Large intestine (tissue), 3 donors: Measurements from ENCODE around the gene MYO18B. TPM values are rescaled to one million over a fixed set of nuclear protein-coding genes. Genes with fewer than 3 reads are reported as not detected.

Experiments
- DNase-seq, 2 donors: peaks; one replicate each; pipeline versions ENCODE4 v3.0.0 to v3.0.0-alpha.2; 2013
- H3K27ac ChIP-seq: one replicate; pipeline ENCODE4 v1.5.1; 2013; ENCODE audit warnings: low read length
- H3K27me3 ChIP-seq: 2 replicates; pipeline ENCODE4 v1.6.1; 2013; ENCODE audit warnings: low read length; ENCODE audit not compliant: control insufficient read depth, insufficient read depth
- H3K36me3 ChIP-seq: 2 replicates; pipeline ENCODE4 v1.6.1; 2013; ENCODE audit warnings: low read length; ENCODE audit not compliant: control insufficient read depth, insufficient read depth
- H3K4me1 ChIP-seq: one replicate; pipeline ENCODE4 v1.6.1; 2013; ENCODE audit warnings: low read length; ENCODE audit not compliant: control insufficient read depth, insufficient read depth
- H3K4me3 ChIP-seq: one replicate; pipeline ENCODE4 v1.5.1; 2013; ENCODE audit warnings: low read length
- H3K9me3 ChIP-seq: one replicate; pipeline ENCODE4 v1.6.1; 2013; ENCODE audit warnings: mild to moderate bottlenecking, low read depth, low read length, moderate library complexity; ENCODE audit not compliant: control insufficient read depth
- WGBS: methylation state at CpG from one replicate; pipeline ENCODE4 v1.1.5; 2013; ENCODE audit warnings: low lambda C conversion rate; ENCODE audit not compliant: insufficient coverage; 5-methylcytosine and 5-hydroxymethylcytosine counted together
- polyA plus RNA-seq: library from polyadenylated mRNA; unstranded; fragments of 120-200 nt; gene quantifications from one replicate; pipeline ENCODE4 v1.2.1, GENCODE V29; 2013

The MYO18B gene
- polyA plus RNA-seq, 1 donor: 0.24 TPM

- Histone ChIP-seq H3K4me3 (no peak overlapping the region), H3K27ac (no peak overlapping the region), H3K9me3 (no peaks in the 10 kb centered on the region), H3K4me1 (no peaks in the 10 kb centered on the region), H3K36me3 (no peaks in the 10 kb centered on the region), H3K27me3 (no peaks in the 10 kb centered on the region)
- DNase-seq: no peak
- WGBS: no CpG with 5 or more reads among the region's 7 CpGs
Measured at GRCh38 chr22:25712661-25713400, 29.2 kb upstream of the MYO18B start.

- H3K27ac ChIP-seq: no peak overlapping the region
- H3K27me3 ChIP-seq: no peaks in the 10 kb centered on the region
- no peak overlapping the region for H3K4me3 ChIP-seq
- H3K36me3 ChIP-seq: no peaks in the 10 kb centered on the region
- WGBS: 80% methylated on average over 1 of the region's 7 CpGs
- no peaks in the 10 kb centered on the region for H3K4me1 ChIP-seq
- H3K9me3 ChIP-seq: no peaks in the 10 kb centered on the region
- no peak for DNase-seq
Measured at GRCh38 chr22:25714070-25714469, 27.9 kb upstream of the MYO18B start.

- Histone ChIP-seq H3K4me1 (no peaks in the 10 kb centered on the region), H3K27me3 (no peaks in the 10 kb centered on the region), H3K27ac (no peak overlapping the region), H3K9me3 (no peaks in the 10 kb centered on the region), H3K4me3 (no peak overlapping the region), H3K36me3 (no peaks in the 10 kb centered on the region)
- no CpG with 5 or more reads among the region's 6 CpGs for WGBS
- DNase-seq: no peak
Measured at GRCh38 chr22:25714739-25715138, 27.2 kb upstream of the MYO18B start.

- no peaks in the 10 kb centered on the region for H3K9me3 ChIP-seq
- H3K4me3 ChIP-seq: no peak overlapping the region
- no peaks in the 10 kb centered on the region for H3K36me3 ChIP-seq
- no peaks in the 10 kb centered on the region for H3K27me3 ChIP-seq
- 100% methylated on average over 3 of the region's 10 CpGs for whole genome bisulfite sequencing
- H3K4me1 ChIP-seq: no peaks in the 10 kb centered on the region
- no peak for DNase-seq
- H3K27ac ChIP-seq: no peak overlapping the region
Measured at GRCh38 chr22:25716637-25717036, 25.4 kb upstream of the MYO18B start.

- Histone ChIP-seq H3K36me3 (peaks cover 2% of the 10 kb centered on the region), H3K27ac (no peak overlapping the region), H3K9me3 (no peaks in the 10 kb centered on the region), H3K4me3 (no peak overlapping the region), H3K4me1 (no peaks in the 10 kb centered on the region), H3K27me3 (no peaks in the 10 kb centered on the region)
- WGBS: 83% methylated on average over 1 of the region's 10 CpGs
- no peak for DNase-seq
Measured at GRCh38 chr22:25718135-25718840, 23.7 kb upstream of the MYO18B start.

GRCh38 chr22:25722223-25722622, 19.8 kb upstream of the MYO18B start:
- 80% methylated on average over 1 of the region's 16 CpGs for WGBS
- H3K4me1 ChIP-seq: no peaks in the 10 kb centered on the region
- peaks cover 2% of the 10 kb centered on the region for H3K36me3 ChIP-seq
- H3K4me3 ChIP-seq: no peak overlapping the region
- no peaks in the 10 kb centered on the region for H3K9me3 ChIP-seq
- DNase-seq: no peak
- H3K27me3 ChIP-seq: no peaks in the 10 kb centered on the region
- H3K27ac ChIP-seq: no peak overlapping the region

- Histone ChIP-seq H3K4me1 (no peaks in the 10 kb centered on the region), H3K9me3 (no peaks in the 10 kb centered on the region), H3K36me3 (peaks cover 2% of the 10 kb centered on the region), H3K27ac (no peak overlapping the region), H3K4me3 (no peak overlapping the region), H3K27me3 (no peaks in the 10 kb centered on the region)
- 83% methylated on average over 1 of the region's 3 CpGs for WGBS
- no peak for DNase-seq
Measured at GRCh38 chr22:25722626-25723025, 19.4 kb upstream of the MYO18B start.

GRCh38 chr22:25726241-25726640, 15.7 kb upstream of the MYO18B start:
- H3K9me3 ChIP-seq: no peaks in the 10 kb centered on the region
- H3K36me3 ChIP-seq: peaks cover 2% of the 10 kb centered on the region
- DNase-seq: no peak
- 0% methylated on average over 1 of the region's 4 CpGs for WGBS
- H3K4me3 ChIP-seq: no peak overlapping the region
- no peaks in the 10 kb centered on the region for H3K27me3 ChIP-seq
- H3K4me1 ChIP-seq: no peaks in the 10 kb centered on the region
- no peak overlapping the region for H3K27ac ChIP-seq

GRCh38 chr22:25728071-25728470, 13.9 kb upstream of the MYO18B start:
- DNase-seq: no peak
- Histone ChIP-seq H3K9me3 (no peaks in the 10 kb centered on the region), H3K36me3 (no peaks in the 10 kb centered on the region), H3K27me3 (no peaks in the 10 kb centered on the region), H3K4me3 (no peak overlapping the region), H3K4me1 (no peaks in the 10 kb centered on the region), H3K27ac (no peak overlapping the region)
- WGBS: no CpG with 5 or more reads among the region's 7 CpGs

GRCh38 chr22:25729016-25729995, 12.7 kb upstream of the MYO18B start:
- Histone ChIP-seq H3K9me3 (no peaks in the 10 kb centered on the region), H3K4me3 (no peak overlapping the region), H3K36me3 (no peaks in the 10 kb centered on the region), H3K27ac (no peak overlapping the region), H3K27me3 (no peaks in the 10 kb centered on the region), H3K4me1 (no peaks in the 10 kb centered on the region)
- no peak for DNase-seq
- WGBS: no CpG with 5 or more reads among the region's 19 CpGs
